ENCODE measurements around the gene FGD4.
"Not testable (repeated sequence)": the region's sequence is repeated elsewhere in the genome, so short reads cannot be mapped to it uniquely, and the experiment has no call there.

Gene FGD4

GRCh38 chr12:32533506-32533905 is 134.1 kb downstream of the FGD4 start:
- H3K36me3 ChIP-seq (ENCODE audit: insufficient read depth, low read length); H3K4me3 ChIP-seq (ENCODE audit: low read length); H3K27me3 ChIP-seq (ENCODE audit: control insufficient read depth, insufficient read depth, low read length); H3K9me3 ChIP-seq (replicated peaks; ENCODE audit: low read length): not testable (repeated sequence)
- H3K4me1 ChIP-seq (ENCODE audit: control insufficient read depth, insufficient read depth, low read length): peaks cover 33% of the 10 kb centered on the region
- peak overlapping the region; percentile 12 for H3K4me2 ChIP-seq (ENCODE audit: low read length)
- H3K9ac ChIP-seq (ENCODE audit: low read depth, low read length): peak overlapping the region; percentile 23

DNA sequence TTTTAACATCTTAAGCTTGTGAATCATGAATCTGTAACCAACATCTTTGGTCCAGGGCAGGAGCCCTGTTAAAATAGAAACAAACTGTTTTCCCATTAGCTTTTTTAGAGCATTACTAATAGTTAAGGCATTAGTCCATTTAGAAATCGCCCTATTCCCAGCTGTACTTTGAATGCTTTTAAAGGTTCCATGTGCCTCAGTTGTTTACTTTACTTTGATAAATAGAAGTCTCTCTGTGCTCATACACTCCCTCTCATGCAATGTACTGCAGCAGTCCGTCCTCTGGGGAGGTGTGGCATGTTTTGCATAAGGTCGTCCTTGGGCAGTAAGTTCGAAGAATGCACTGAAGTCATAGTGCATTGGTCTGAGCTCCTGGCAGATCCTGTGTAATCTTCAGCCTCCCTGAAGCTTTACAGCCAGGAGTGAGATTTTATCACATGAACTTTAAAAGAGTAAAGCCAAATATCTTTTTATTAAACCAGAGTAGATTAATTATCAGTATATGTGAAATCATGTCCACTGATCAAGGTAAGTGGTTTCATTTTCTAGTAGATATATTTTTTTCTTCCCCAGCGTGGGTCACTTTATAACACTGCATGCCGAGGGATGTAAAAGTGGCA is 134.7 kb downstream of the FGD4 start:
- Histone ChIP-seq H3K27me3 (ENCODE audit: control insufficient read depth, insufficient read depth, low read length) (no peaks in the 10 kb centered on the region), H3K9ac (ENCODE audit: low read depth, low read length) (peak overlapping the region; percentile 95), H3K4me3 (ENCODE audit: low read length) (peak overlapping the region; percentile 75), H3K4me1 (ENCODE audit: control insufficient read depth, insufficient read depth, low read length) (peaks cover 33% of the 10 kb centered on the region), H3K4me2 (ENCODE audit: low read length) (peak overlapping the region; percentile 83), H3K9me3 (replicated peaks; ENCODE audit: low read length) (no peaks in the 10 kb centered on the region), H3K36me3 (ENCODE audit: insufficient read depth, low read length) (peaks cover 3% of the 10 kb centered on the region)

- Histone ChIP-seq H3K27me3 (ENCODE audit: control insufficient read depth, insufficient read depth, low read length) (no peaks in the 10 kb centered on the region), H3K4me3 (ENCODE audit: low read length) (peak overlapping the region; percentile 75), H3K9ac (ENCODE audit: low read depth, low read length) (peak overlapping the region; percentile 95), H3K4me1 (ENCODE audit: control insufficient read depth, insufficient read depth, low read length) (peaks cover 33% of the 10 kb centered on the region), H3K4me2 (ENCODE audit: low read length) (peak overlapping the region; percentile 83), H3K9me3 (replicated peaks; ENCODE audit: low read length) (no peaks in the 10 kb centered on the region), H3K36me3 (ENCODE audit: insufficient read depth, low read length) (peaks cover 3% of the 10 kb centered on the region)
Measured at GRCh38 chr12:32534698-32535097, 135.3 kb downstream of the FGD4 start.

GRCh38 chr12:32535288-32535999 is 136.1 kb downstream of the FGD4 start:
- Histone ChIP-seq H3K9ac (ENCODE audit: low read depth, low read length) (peak overlapping the region; percentile 95), H3K4me3 (ENCODE audit: low read length) (peak overlapping the region; percentile 75), H3K4me1 (ENCODE audit: control insufficient read depth, insufficient read depth, low read length) (peaks cover 33% of the 10 kb centered on the region), H3K4me2 (ENCODE audit: low read length) (peak overlapping the region; percentile 83), H3K27me3 (ENCODE audit: control insufficient read depth, insufficient read depth, low read length) (no peaks in the 10 kb centered on the region), H3K36me3 (ENCODE audit: insufficient read depth, low read length) (peaks cover 3% of the 10 kb centered on the region), H3K9me3 (replicated peaks; ENCODE audit: low read length) (no peaks in the 10 kb centered on the region)

DNA sequence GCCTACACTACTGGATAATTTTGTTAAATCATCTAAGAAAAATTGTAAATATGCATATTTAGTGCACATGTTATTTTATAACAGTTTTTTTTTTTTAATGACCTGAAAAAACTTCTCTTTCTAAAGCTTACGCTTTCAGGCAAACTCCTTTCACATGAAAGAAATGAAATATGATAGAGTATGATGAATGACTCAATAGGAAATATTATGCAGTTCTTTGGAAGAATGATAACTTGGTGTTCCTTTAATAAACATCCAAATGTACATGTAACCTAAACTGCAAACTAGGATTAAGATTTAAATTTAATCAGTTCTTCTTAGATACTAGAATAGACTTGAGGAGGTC is 136.6 kb downstream of the FGD4 start:
- peaks cover 3% of the 10 kb centered on the region for H3K36me3 ChIP-seq (ENCODE audit: insufficient read depth, low read length)
- H3K9me3 ChIP-seq (replicated peaks; ENCODE audit: low read length): no peaks in the 10 kb centered on the region
- peak overlapping the region; percentile 83 for H3K4me2 ChIP-seq (ENCODE audit: low read length)
- H3K4me1 ChIP-seq (ENCODE audit: control insufficient read depth, insufficient read depth, low read length): peaks cover 33% of the 10 kb centered on the region
- no peaks in the 10 kb centered on the region for H3K27me3 ChIP-seq (ENCODE audit: control insufficient read depth, insufficient read depth, low read length)
- peak overlapping the region; percentile 95 for H3K9ac ChIP-seq (ENCODE audit: low read depth, low read length)
- peak overlapping the region; percentile 75 for H3K4me3 ChIP-seq (ENCODE audit: low read length)

DNA sequence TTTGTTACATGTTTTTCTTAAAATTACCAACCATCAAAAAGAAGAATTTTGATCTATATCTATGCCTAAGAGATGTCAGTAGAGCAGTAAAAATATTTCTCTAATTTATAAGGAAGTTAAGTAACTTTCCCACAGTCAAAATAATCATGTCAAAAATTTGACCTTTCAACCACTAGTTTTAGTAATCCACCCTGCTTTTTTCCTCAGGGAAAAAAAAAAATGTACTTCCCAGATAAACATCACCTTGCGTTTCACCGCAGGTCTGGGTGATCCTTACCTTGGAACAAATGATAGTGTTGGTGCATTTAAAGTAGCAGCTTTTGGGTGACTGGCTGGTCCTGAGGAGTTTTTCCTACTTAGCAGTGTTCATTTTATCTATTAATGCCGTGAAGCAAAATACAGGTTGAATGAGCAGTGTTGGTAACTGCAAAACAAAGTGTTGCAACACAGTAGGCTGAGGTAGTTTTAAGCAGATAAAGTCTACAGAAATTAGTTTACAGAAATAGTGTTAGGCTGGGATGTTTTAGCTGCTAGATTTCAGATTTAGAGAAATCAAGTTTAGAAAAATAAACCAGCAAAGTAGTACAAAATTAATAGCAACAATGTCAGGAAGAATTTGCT is 142.5 kb downstream of the FGD4 start:
- peak overlapping the region; percentile 15 for H3K4me2 ChIP-seq (ENCODE audit: low read length)
- no peaks in the 10 kb centered on the region for H3K9me3 ChIP-seq (replicated peaks; ENCODE audit: low read length)
- H3K9ac ChIP-seq (ENCODE audit: low read depth, low read length): peak overlapping the region; percentile 5
- peaks cover 35% of the 10 kb centered on the region for H3K4me1 ChIP-seq (ENCODE audit: control insufficient read depth, insufficient read depth, low read length)
- H3K27me3 ChIP-seq (ENCODE audit: control insufficient read depth, insufficient read depth, low read length): no peaks in the 10 kb centered on the region
- H3K36me3 ChIP-seq (ENCODE audit: insufficient read depth, low read length): peaks cover 20% of the 10 kb centered on the region
- H3K4me3 ChIP-seq (ENCODE audit: low read length): no peak overlapping the region

DNA sequence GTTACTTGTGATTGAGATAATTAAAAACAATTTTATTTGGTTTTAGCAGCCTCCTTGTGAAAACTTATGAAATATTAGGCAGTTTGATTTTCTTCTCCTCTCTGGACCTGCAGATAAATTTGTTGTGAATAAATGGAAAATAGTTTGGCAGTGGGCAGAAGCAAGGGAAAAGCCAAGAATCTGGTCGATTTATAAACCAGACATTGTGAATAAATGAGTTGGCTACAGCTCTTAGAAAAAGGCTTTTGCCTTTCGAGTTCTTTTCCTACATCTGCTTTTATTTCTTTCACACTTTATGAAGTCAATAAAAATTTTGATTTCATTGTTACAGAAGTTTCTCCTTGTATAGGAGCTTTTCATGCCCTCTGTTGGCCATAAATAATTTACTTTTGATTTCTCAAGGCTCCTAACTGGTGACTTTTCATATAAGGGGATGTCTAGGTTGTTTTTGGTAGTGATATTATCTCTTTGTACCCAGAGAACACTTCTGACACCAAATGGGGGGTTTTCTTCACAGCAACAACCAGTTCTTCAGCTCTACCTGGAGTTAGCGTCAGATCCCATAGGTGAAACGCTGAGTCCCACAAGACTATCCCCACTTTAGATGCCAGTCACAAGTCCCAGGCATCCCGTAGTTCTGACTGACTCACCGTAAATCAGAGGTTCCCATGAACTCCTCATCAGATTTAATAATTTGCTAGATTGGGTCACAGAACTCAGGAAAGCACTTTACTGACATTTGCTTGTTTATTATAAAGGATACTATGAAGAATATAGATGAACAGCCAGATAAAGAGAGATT is 143.3 kb downstream of the FGD4 start:
- Histone ChIP-seq H3K4me1 (ENCODE audit: control insufficient read depth, insufficient read depth, low read length) (peaks cover 34% of the 10 kb centered on the region), H3K9me3 (replicated peaks; ENCODE audit: low read length) (no peaks in the 10 kb centered on the region), H3K4me3 (ENCODE audit: low read length) (no peak overlapping the region)

GRCh38 chr12:32544893-32545292 is 145.5 kb downstream of the FGD4 start:
- H3K4me1 ChIP-seq (ENCODE audit: control insufficient read depth, insufficient read depth, low read length): peaks cover 53% of the 10 kb centered on the region

More for the DNA sequence above, 143.3 kb downstream of the FGD4 start:
- Histone ChIP-seq H3K4me2 (ENCODE audit: low read length) (peak overlapping the region; percentile 15), H3K36me3 (ENCODE audit: insufficient read depth, low read length) (peaks cover 22% of the 10 kb centered on the region), H3K27me3 (ENCODE audit: control insufficient read depth, insufficient read depth, low read length) (no peaks in the 10 kb centered on the region), H3K9ac (ENCODE audit: low read depth, low read length) (peak overlapping the region; percentile 5)

GRCh38 chr12:32545413-32545980 is 146.1 kb downstream of the FGD4 start:
- no peak overlapping the region for H3K9ac ChIP-seq (ENCODE audit: low read depth, low read length)
- no peak overlapping the region for H3K4me3 ChIP-seq (ENCODE audit: low read length)
- no peaks in the 10 kb centered on the region for H3K9me3 ChIP-seq (replicated peaks; ENCODE audit: low read length)
- no peaks in the 10 kb centered on the region for H3K27me3 ChIP-seq (ENCODE audit: control insufficient read depth, insufficient read depth, low read length)
- peaks cover 19% of the 10 kb centered on the region for H3K36me3 ChIP-seq (ENCODE audit: insufficient read depth, low read length)
- H3K4me1 ChIP-seq (ENCODE audit: control insufficient read depth, insufficient read depth, low read length): peaks cover 56% of the 10 kb centered on the region
- peak overlapping the region; percentile 2 for H3K4me2 ChIP-seq (ENCODE audit: low read length)

More at GRCh38 chr12:32544893-32545292, 145.5 kb downstream of the FGD4 start:
- Histone ChIP-seq H3K4me2 (ENCODE audit: low read length) (no peak overlapping the region), H3K36me3 (ENCODE audit: insufficient read depth, low read length) (peaks cover 19% of the 10 kb centered on the region), H3K9ac (ENCODE audit: low read depth, low read length) (no peak overlapping the region), H3K27me3 (ENCODE audit: control insufficient read depth, insufficient read depth, low read length) (no peaks in the 10 kb centered on the region), H3K9me3 (replicated peaks; ENCODE audit: low read length) (no peaks in the 10 kb centered on the region), H3K4me3 (ENCODE audit: low read length) (no peak overlapping the region)

DNA sequence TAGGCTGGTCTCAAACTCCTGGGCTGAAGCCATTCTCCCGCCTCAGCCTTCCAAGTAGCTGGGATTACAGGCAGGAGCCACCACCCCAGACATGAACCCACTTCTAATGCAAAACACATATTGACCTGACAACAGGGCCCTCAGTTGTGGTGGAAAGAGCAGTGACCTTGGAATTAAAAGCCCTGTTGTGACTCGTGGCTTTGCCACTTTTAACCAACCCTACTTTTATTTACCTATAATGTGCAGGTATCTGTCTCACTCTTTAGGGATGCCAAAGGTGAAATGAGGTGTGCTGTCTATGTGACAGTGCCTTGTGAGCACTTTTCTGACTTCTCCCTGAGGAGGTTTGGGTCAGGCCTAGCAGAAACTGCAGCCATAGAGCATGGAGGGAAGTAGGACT is 146.9 kb downstream of the FGD4 start:
- Histone ChIP-seq H3K9me3 (replicated peaks; ENCODE audit: low read length) (no peaks in the 10 kb centered on the region), H3K4me2 (ENCODE audit: low read length) (no peak overlapping the region), H3K4me3 (ENCODE audit: low read length) (no peak overlapping the region), H3K9ac (ENCODE audit: low read depth, low read length) (no peak overlapping the region), H3K27me3 (ENCODE audit: control insufficient read depth, insufficient read depth, low read length) (no peaks in the 10 kb centered on the region), H3K36me3 (ENCODE audit: insufficient read depth, low read length) (peaks cover 19% of the 10 kb centered on the region), H3K4me1 (ENCODE audit: control insufficient read depth, insufficient read depth, low read length) (peaks cover 56% of the 10 kb centered on the region)

Measured in skeletal muscle satellite cell (primary cell).